Measurements from ENCODE around the gene ADM2. TPM values are rescaled to one million over a fixed set of nuclear protein-coding genes. Genes with fewer than 3 reads are reported as not detected.

The ADM2 gene
- total and polyA plus RNA-seq, 2 of the 13 experiments (the other 11 are each of a cell fraction or from before 2014, with no cell fraction given): 1.2 to 3.0 TPM

- TF ChIP-seq ZNF3 (CRISPR knock-in tag; IDR thresholded peaks at IDR 0.05) (no peak), ATF7 (IDR thresholded peaks at IDR 0.05) (no peak), ATF7 (CRISPR knock-in tag; IDR thresholded peaks at IDR 0.05) (no peak), DR1 (CRISPR knock-in tag; IDR thresholded peaks at IDR 0.05) (no peak), SCMH1 (CRISPR knock-in tag; IDR thresholded peaks at IDR 0.05; ENCODE audit: borderline replicate concordance) (no peak), ZBTB3 (CRISPR knock-in tag; IDR thresholded peaks at IDR 0.05; ENCODE audit: borderline replicate concordance, low read depth) (no peak), ZNF354B (CRISPR knock-in tag; IDR thresholded peaks at IDR 0.05) (no peak)
Observed at GRCh38 chr22:50502096-50502495, 20.8 kb downstream of the ADM2 start (continued).

- no TSS peak for BruUV-seq (replicated peaks)
- ChIA-PET CTCF (ENCODE audit: low intra/inter-chr PET ratio, low total read pairs) (no interaction called here), POLR2A (no interaction called here)
- no peak for TF ChIP-seq MYC (CRISPR knock-in tag; IDR thresholded peaks at IDR 0.05; ENCODE audit: borderline replicate concordance)
- no peak for TF ChIP-seq THAP9 (CRISPR knock-in tag; IDR thresholded peaks at IDR 0.05; ENCODE audit: borderline replicate concordance)
- TF ChIP-seq XRCC5 (optimal IDR thresholded peaks at IDR 0.05; ENCODE audit: low read length): no peak
- no peak for TF ChIP-seq SIN3B (IDR thresholded peaks at IDR 0.05; ENCODE audit: low read length)
- TF ChIP-seq SRSF9 (IDR thresholded peaks at IDR 0.05; ENCODE audit: borderline replicate concordance, insufficient read depth, low read depth, low read length, poor library complexity, severe bottlenecking): no peak
- no peak for TF ChIP-seq ZZZ3 (CRISPR knock-in tag; IDR thresholded peaks at IDR 0.05; ENCODE audit: borderline replicate concordance)
- TF ChIP-seq SRSF1 (optimal IDR thresholded peaks at IDR 0.05; ENCODE audit: low read depth, low read length): no peak
- no peak for TF ChIP-seq ZNF224 (CRISPR knock-in tag; IDR thresholded peaks at IDR 0.05)
- TF ChIP-seq ATF3 (CRISPR knock-in tag; IDR thresholded peaks at IDR 0.05): no peak
- TF ChIP-seq ZSCAN29 (CRISPR knock-in tag; conservative IDR thresholded peaks at IDR 0.05): no peak
- TF ChIP-seq NCOA5 (CRISPR knock-in tag; IDR thresholded peaks at IDR 0.05): no peak
- no peak for TF ChIP-seq ZNF512 (CRISPR knock-in tag; IDR thresholded peaks at IDR 0.05)
- FAIRE-seq (no peak), DNase-seq (ENCODE audit: low spot score) (no peak), ATAC-seq (no peak)
- Histone ChIP-seq H3K4me1 (ENCODE audit: insufficient read depth, low read length) (peaks cover 23% of the 10 kb centered on the region), H3K36me3 (replicated peaks in 1 of 2; ENCODE audit: control insufficient read depth in 1 of 2, insufficient read depth in 2 of 2, low read length in 2 of 2) (peaks cover 2 to 10% of the 10 kb centered on the region in 2 experiments; a peak in 1 of 5 replicates), H3K9ac (ENCODE audit: insufficient read depth, low read depth, low read length) (no peak overlapping the region), H3K4me3 (replicated peaks in 1 of 3; ENCODE audit: insufficient read depth in 1 of 3, low read depth in 2 of 3, low read length in 3 of 3) (no peak overlapping the region), H3K79me2 (ENCODE audit: insufficient read depth, low read length) (peaks cover 10% of the 10 kb centered on the region), H3K4me2 (ENCODE audit: low read depth, low read length) (no peak overlapping the region), H2AFZ (ENCODE audit: low read length) (no peak overlapping the region), H3K27me3 (ENCODE audit: control insufficient read depth in 1 of 2, insufficient read depth in 2 of 2, low read length in 2 of 2) (no peaks in the 10 kb centered on the region; a peak in 1 of 5 replicates), H4K20me1 (ENCODE audit: insufficient read depth, low read length) (no peaks in the 10 kb centered on the region), H3K9me3 (ENCODE audit: low read length) (no peaks in the 10 kb centered on the region), H3K27ac (ENCODE audit: extremely low read length, insufficient read depth, low read length) (no peak overlapping the region)
- in situ Hi-C loops (cut with HindIII; ENCODE audit: extremely low pct_ligation_motif_present, low pct_unique_long_range_greater_than_20kb): no loop called here
- intact Hi-C loops (cut with micrococcal nuclease; ENCODE audit: unreplicated experiment): no loop called here
- WGBS (ENCODE audit: low lambda C conversion rate): 96% methylated on average over 10 of the region's 24 CpGs
Observed at GRCh38 chr22:50502628-50503474, 21.5 kb downstream of the ADM2 start.

Data from HepG2 (cell line).